PC-9 (cell line): ENCODE results near the gene SELENOV. TPM values are rescaled to one million over a fixed set of nuclear protein-coding genes. Genes with fewer than 3 reads are reported as not detected.
A peak's percentile ranks its signal among the peaks of the same experiment; 100 is the strongest.

ENCODE experiments used
- BruUV-seq: library from RNA; stranded (reverse); fragments of 400-500 nt; replicated peaks from 2 replicates; lab custom pipeline; 2021; lab: Mats Ljungman, UMichigan
- CTCF ChIA-PET: fragments of 300-600 bp; sonication (Branson Sonifier 250); formaldehyde crosslinking; loops from one replicate; lab custom pipeline; 2022; ENCODE audit warnings: antibody characterized with exemption; lab: Charles Lee
- POLR2A ChIA-PET: fragments of 300-600 bp; sonication (Branson Sonifier 250); formaldehyde crosslinking; loops from one replicate; lab custom pipeline; 2022; ENCODE audit warnings: antibody characterized with exemption; ENCODE audit not compliant: unreplicated experiment; lab: Charles Lee
- DNase-seq, 2 experiments: peaks; one replicate each; pipeline versions ENCODE4 v3.0.0 to v3.0.0-alpha.2; 2015 to 2022; ENCODE audit warnings: mixed read lengths in 1 of 2
- H2AFZ ChIP-seq: fragments of 200-600 bp; sonication (generic); 2 replicates; pipeline ENCODE4 v1.8.1; 2017; ENCODE audit warnings: antibody characterized with exemption
- H3F3A ChIP-seq: fragments of 200-600 bp; sonication (generic); 2 replicates; pipeline ENCODE4 v1.8.1; 2017; ENCODE audit warnings: antibody characterized with exemption, mild to moderate bottlenecking, low read depth; ENCODE audit not compliant: insufficient read depth
- H3K27ac ChIP-seq: fragments of 200-600 bp; sonication (generic); 2 replicates; pipeline ENCODE4 v1.6.1; 2016; ENCODE audit warnings: mixed run types
- H3K27me3 ChIP-seq: fragments of 200-600 bp; sonication (generic); 2 replicates; pipeline ENCODE4 v1.6.1; 2016; ENCODE audit warnings: low read depth, mixed run types; ENCODE audit not compliant: insufficient read depth
- H3K36me3 ChIP-seq: fragments of 200-600 bp; sonication (generic); 2 replicates; pipeline ENCODE4 v1.6.1; 2016; ENCODE audit warnings: low read depth, mixed run types
- H3K4me1 ChIP-seq: fragments of 200-600 bp; sonication (generic); replicated peaks from 2 replicates; pipeline ENCODE4 v1.6.1; 2016; ENCODE audit warnings: mixed run types; ENCODE audit not compliant: insufficient read depth
- H3K4me2 ChIP-seq: fragments of 200-600 bp; sonication (generic); 2 replicates; pipeline ENCODE4 v1.6.1; 2017; ENCODE audit warnings: mixed run types
- H3K4me3 ChIP-seq: fragments of 200-600 bp; sonication (generic); 2 replicates; pipeline ENCODE4 v1.6.1; 2016; ENCODE audit warnings: mixed run types
- H3K79me2 ChIP-seq: fragments of 200-600 bp; sonication (generic); 2 replicates; pipeline ENCODE4 v1.6.1; 2017; ENCODE audit warnings: low read depth, mixed run types
- H3K9me2 ChIP-seq: fragments of 200-600 bp; sonication (generic); 2 replicates; pipeline ENCODE4 v1.8.1; 2017; ENCODE audit warnings: mild to moderate bottlenecking; ENCODE audit not compliant: insufficient read depth
- H3K9me3 ChIP-seq: fragments of 200-600 bp; sonication (generic); 2 replicates; pipeline ENCODE4 v1.8.1; 2016; ENCODE audit warnings: low read depth; ENCODE audit not compliant: insufficient read depth
- H4K20me1 ChIP-seq: fragments of 200-600 bp; sonication (generic); 2 replicates; pipeline ENCODE4 v1.8.1; 2017; ENCODE audit not compliant: insufficient read depth
- CTCF ChIP-seq: fragments of 200-600 bp; sonication (generic); conservative IDR thresholded peaks from 2 replicates; pipeline ENCODE4 v1.6.1; 2017; ENCODE audit warnings: mixed run types, antibody characterized with exemption, mild to moderate bottlenecking, moderate library complexity
- EZH2 ChIP-seq: fragments of 200-600 bp; sonication (generic); IDR thresholded peaks from 2 replicates; pipeline ENCODE4 v1.8.0; 2017; ENCODE audit warnings: antibody characterized with exemption, low read depth
- intact Hi-C: fragments of 100-400 bp; cut with micrococcal nuclease; formaldehyde crosslinking; loops from one replicate; pipeline ENCODE4 v1.10.0; 2022; ENCODE audit not compliant: unreplicated experiment
- total RNA-seq: library from RNA; stranded (reverse); gene quantifications from 2 replicates; pipeline ENCODE4 v1.2.3, GENCODE V29; 2021

The SELENOV gene
- total RNA-seq, 1 experiment from 2014 or later, result not detected

GRCh38 chr19:39516270-39516669, 1.3 kb downstream of the SELENOV start:
- H3K36me3 ChIP-seq, result no peaks in the 10 kb centered on the region
- ChIA-PET POLR2A (interaction anchor here (0.6 kb wide), 1 partner anchor 61 kb away, joined by 13 read pairs; no protein-coding TSS in a partner anchor), CTCF (no interaction called here)
- no peak overlapping the region for H2AFZ ChIP-seq
- intact Hi-C loops, result no loop called here
- no peak overlapping the region for H3K4me2 ChIP-seq
- H3K27me3 ChIP-seq, result peaks cover 3% of the 10 kb centered on the region; the same call in 1 of the 2 replicates
- H3K4me3 ChIP-seq, result no peak overlapping the region
- H3K9me3 ChIP-seq, result no peaks in the 10 kb centered on the region
- no peaks in the 10 kb centered on the region for H4K20me1 ChIP-seq
- TF ChIP-seq CTCF, result no peak
- no peak for TF ChIP-seq EZH2
- H3K4me1 ChIP-seq, result no peaks in the 10 kb centered on the region
- H3K9me2 ChIP-seq, result no peaks in the 10 kb centered on the region
- peaks cover 4% of the 10 kb centered on the region; the same call in 1 of the 2 replicates for H3F3A ChIP-seq
- H3K79me2 ChIP-seq, result no peaks in the 10 kb centered on the region
- no peak for DNase-seq
- BruUV-seq, result no TSS peak
- H3K27ac ChIP-seq, result no peak overlapping the region

GRCh38 chr19:39517432-39517831, 2.5 kb downstream of the SELENOV start:
- POLR2A ChIA-PET, result interaction anchor here (0.6 kb wide), 1 partner anchor 899 kb away, joined by 11 read pairs; the partner anchor contains the start of gene EIF3K

GRCh38 chr19:39518458-39518857, 3.5 kb downstream of the SELENOV start:
- ChIA-PET CTCF (interaction anchor here (0.6 to 1.4 kb wide), 3 partner anchors 20 to 97 kb away, joined by 4 to 20 read pairs (median 5); no protein-coding TSS in a partner anchor), POLR2A (interaction anchor here (0.5 to 0.9 kb wide), 3 partner anchors 83 to 900 kb away, joined by 3 to 19 read pairs (median 11); partner anchors contain the start of genes EIF3K and RPS16)
- no peaks in the 10 kb centered on the region for H3K36me3 ChIP-seq
- H3K4me1 ChIP-seq, result no peaks in the 10 kb centered on the region
- no peaks in the 10 kb centered on the region for H3K9me2 ChIP-seq
- H2AFZ ChIP-seq, result no peak overlapping the region
- H3K79me2 ChIP-seq, result no peaks in the 10 kb centered on the region
- no peaks in the 10 kb centered on the region for H3K9me3 ChIP-seq
- peaks cover 4% of the 10 kb centered on the region; the same call in 1 of the 2 replicates for H3F3A ChIP-seq
- intact Hi-C loops, result no loop called here
- peak overlapping the region; percentile 38; the same call in 1 of the 2 replicates for H3K4me3 ChIP-seq
- H4K20me1 ChIP-seq, result no peaks in the 10 kb centered on the region
- DNase-seq, result no peak
- no peak for TF ChIP-seq EZH2
- no peak for TF ChIP-seq CTCF
- H3K27me3 ChIP-seq, result peaks cover 3% of the 10 kb centered on the region; the same call in 1 of the 2 replicates
- H3K4me2 ChIP-seq, result peak overlapping the region; percentile 77
- no TSS peak for BruUV-seq
- no peak overlapping the region for H3K27ac ChIP-seq

More at GRCh38 chr19:39517432-39517831, 2.5 kb downstream of the SELENOV start:
- intact Hi-C loops, result no loop called here
- no peak for DNase-seq
- CTCF ChIA-PET, result interaction anchor here (1.2 kb wide), 1 partner anchor 19 kb away, joined by 4 read pairs; no protein-coding TSS in a partner anchor
- no peaks in the 10 kb centered on the region for H3K9me2 ChIP-seq
- H3F3A ChIP-seq, result peaks cover 4% of the 10 kb centered on the region; the same call in 1 of the 2 replicates
- BruUV-seq, result no TSS peak
- H4K20me1 ChIP-seq, result no peaks in the 10 kb centered on the region
- no peaks in the 10 kb centered on the region for H3K9me3 ChIP-seq
- H3K36me3 ChIP-seq, result no peaks in the 10 kb centered on the region
- H2AFZ ChIP-seq, result no peak overlapping the region
- no peaks in the 10 kb centered on the region for H3K79me2 ChIP-seq
- H3K27me3 ChIP-seq, result peaks cover 3% of the 10 kb centered on the region; the same call in 1 of the 2 replicates
- H3K4me3 ChIP-seq, result no peak overlapping the region
- H3K4me2 ChIP-seq, result no peak overlapping the region
- no peaks in the 10 kb centered on the region for H3K4me1 ChIP-seq
- no peak overlapping the region for H3K27ac ChIP-seq
- TF ChIP-seq CTCF (no peak), EZH2 (no peak)
